Right lobe of liver (tissue), 4 donors: ENCODE data around the gene PGBD2.
"Not testable (repeated sequence)": the region's sequence is repeated elsewhere in the genome, so short reads cannot be mapped to it uniquely, and the experiment has no call there.

Experiments used
- CTCF ChIP-seq, 4 donors: fragments of 200-600 bp in 3 of 4; fragments of 450-650 bp in 1 of 4; IDR thresholded peaks; one replicate each; pipeline versions ENCODE4 v1.5.1 to v1.8.0; 2016 to 2022; ENCODE audit warnings: antibody characterized with exemption in 4 of 4, mild to moderate bottlenecking in 2 of 4
- POLR2A ChIP-seq: fragments of 450-650 bp; IDR thresholded peaks from one replicate; pipeline ENCODE4 v1.6.1; 2017; ENCODE audit warnings: antibody characterized with exemption, mild to moderate bottlenecking
- donor health status: DM: no; HTN: no; CAD: no.
- donor health status: DM: no; HTN: no; CAD: no.
- donor health status: DM: no; HTN: yes; CAD: no.

GRCh38 chr1:248927283-248927682 lies 21.2 kb downstream of the PGBD2 start:
- TF ChIP-seq CTCF (IDR thresholded peaks at IDR 0.05); POLR2A: not testable (repeated sequence)
